GM23248 (cell line): ENCODE results near the gene GRIN2C.

Experiments
- EZH2 ChIP-seq: fragments of 200-600 bp; sonication (generic); IDR thresholded peaks from 2 replicates; pipeline ENCODE4 v1.6.1; 2018; ENCODE audit warnings: antibody characterized with exemption, mild to moderate bottlenecking; ENCODE audit not compliant: insufficient read depth, poor library complexity, severe bottlenecking
- EZH2phosphoT487 ChIP-seq: fragments of 200-600 bp; sonication (generic); IDR thresholded peaks from 2 replicates; pipeline ENCODE4 v1.6.1; 2018; ENCODE audit warnings: antibody characterized with exemption, moderate library complexity, mild to moderate bottlenecking, low read depth; ENCODE audit not compliant: insufficient read depth

- no peak for TF ChIP-seq EZH2phosphoT487
- TF ChIP-seq EZH2, result no peak
These were observed 14.4 kb upstream of the GRIN2C start for GRCh38 chr17:74873874-74874614.
